ENCODE data around the gene CXCL3.
"Not testable (repeated sequence)": the region's sequence is repeated elsewhere in the genome, so short reads cannot be mapped to it uniquely, and the experiment has no call there.

The CXCL3 gene

DNA sequence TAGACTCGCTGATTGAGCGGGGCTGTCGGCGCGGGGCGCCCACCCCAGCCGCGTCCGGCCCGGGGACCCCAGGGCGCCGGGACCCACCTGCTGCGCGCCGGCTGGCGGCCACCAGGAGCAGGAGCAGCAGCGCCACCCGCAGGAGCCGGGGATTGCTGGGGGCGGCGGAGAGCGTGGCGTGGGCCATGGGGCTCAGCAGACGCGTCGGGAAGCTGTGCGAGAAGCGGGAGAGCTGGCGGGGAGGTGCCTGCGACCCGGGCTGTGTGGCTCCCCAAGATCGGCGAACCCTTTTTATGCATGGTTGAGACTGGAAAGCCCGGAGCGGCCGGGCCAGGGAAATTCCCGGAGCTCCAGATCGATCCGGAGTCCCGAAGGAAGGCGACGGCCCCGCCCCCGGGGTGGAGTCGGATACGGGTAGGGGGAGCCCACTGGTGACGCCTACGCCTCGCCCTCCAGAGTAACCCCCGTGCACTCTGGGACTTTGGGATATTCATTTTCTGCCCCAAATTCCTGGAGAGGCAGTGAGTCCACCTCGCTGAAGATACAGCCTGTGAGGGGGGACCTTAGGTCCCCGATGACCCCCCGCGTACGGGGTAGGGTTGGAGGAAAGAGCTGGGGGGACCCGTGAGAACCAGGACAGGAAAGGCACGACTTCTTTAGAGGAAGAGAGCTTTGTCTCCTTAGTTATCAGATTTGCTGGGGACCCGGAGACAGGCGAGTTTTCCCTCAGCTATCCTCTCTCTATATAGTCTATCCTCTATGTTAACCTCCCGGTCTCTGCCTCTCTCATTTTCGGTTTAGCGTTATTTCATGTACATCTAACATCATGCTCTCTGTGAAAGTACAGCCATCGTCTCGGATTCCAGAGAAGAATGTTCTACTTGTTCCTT, at the start of gene CXCL3:
Gene CXCL3 (minus strand): TSS at position 265 of the 890 bp plus-strand sequence. CDS start 78 bp downstream, at position 187.
- DNase-seq: peak; percentile 24

DNA sequence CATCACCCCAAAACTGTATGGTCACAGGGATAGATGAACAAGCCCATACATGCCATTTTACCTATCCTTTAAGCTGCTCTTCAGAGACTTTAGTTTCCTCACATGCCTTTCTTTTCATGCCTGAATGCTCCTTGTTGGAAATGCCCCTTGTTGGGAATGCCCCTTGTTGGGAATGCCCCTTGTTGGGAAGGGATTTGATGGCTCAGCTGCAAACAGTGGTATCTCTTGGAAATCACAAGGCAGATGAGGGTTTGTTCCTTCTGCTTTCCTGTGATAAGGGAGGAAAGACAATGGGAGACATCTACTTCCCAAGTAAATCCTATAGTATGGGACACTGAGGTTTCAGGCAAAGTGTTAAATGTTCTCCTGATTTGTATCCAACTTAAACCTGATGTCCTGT, 49.0 kb upstream of the CXCL3 start:
- DNase-seq: no peak

DNA sequence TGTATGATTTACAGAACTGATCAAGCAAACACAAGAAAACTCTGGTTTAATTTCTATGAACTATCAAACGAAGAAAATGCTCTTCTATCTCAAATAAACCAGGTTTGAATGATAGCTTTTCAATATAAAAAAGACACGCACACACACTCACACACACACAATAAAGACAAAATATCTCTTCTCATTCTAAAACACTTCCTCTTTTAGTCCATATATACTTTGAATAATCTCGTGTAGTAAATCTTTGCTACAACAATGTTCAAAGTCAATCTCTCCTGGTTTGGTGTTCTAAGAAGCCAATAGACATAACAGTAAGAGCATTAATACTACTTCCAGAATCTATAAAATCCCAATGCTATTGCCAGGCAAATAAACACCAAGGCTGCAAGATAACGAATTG, 47.2 kb upstream of the CXCL3 start:
- no peak for DNase-seq

DNA sequence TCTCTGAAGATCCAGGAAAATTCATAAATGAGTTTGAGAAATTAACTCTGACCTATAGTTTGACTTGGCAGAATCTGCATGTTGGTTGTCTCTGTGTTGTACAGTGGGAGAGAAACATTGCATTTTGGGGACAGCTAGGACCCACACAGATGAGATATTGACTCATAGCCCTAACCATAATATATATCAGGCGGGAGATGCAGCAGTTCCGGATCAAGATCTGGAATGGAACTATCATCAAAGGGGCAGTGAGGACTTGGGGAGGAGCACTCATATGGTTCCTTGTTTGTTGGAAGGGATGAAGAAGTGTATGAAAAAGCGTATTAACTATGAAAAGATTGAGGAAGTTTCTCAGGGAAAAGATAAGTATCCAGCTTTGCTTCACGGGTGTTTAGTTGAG, 46.5 kb upstream of the CXCL3 start:
- DNase-seq: no peak

DNA sequence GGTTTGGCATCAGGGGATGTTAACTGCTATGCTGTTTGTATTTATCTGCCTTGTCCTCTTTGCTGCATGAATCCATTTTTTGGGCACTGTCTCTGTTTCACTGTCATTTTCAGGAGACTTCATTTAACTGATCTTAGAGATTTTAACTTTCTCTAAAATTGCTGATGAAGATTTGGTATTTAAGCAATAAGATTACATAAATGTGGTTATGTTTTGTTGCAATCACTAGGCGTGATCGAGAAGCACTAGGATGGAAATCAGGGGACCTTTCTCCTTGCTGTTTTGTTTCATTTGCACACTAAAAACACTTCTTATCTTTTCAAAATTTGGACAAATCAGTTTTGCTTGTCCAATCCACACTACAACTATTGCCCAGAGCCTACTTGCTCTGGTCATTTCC, 45.1 kb upstream of the CXCL3 start:
- DNase-seq: no peak

DNA sequence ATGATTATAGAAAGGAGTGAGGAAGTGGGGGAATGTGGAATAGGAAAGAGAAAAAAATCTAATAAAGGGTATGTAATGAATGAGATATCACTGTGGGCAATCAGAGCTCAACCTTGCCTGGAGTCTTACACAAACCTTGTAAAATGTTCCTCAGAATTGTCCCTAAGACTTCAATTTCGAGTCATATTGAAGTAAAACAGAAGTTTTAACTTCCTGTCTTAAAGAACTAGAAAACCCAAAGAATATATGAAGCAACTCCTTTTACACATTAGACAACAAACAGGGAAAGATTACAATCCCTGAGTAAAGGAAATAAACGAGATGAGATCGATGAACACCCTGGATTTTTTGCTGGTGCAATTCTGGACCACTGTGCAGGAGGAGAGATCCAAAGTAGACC, 42.5 kb upstream of the CXCL3 start:
- no peak for DNase-seq

DNA sequence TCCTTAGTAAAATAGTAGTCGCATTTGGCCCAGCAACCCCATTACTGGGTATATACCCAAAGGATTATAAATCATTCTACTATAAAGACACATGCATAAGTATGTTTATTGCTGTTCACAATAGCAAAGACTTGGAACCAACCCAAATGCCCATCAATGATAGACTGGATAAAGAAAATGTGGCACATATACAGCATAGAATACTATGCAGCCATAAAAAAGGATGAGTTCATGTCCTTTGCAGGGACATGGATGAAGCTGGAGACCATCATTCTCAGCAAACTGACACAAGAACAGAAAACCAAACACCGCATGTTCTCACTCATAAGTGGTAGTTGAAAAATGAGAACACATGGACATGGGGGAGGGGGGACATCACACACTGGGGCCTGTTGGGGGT, 41.9 kb upstream of the CXCL3 start:
- DNase-seq: not testable (repeated sequence)

DNA sequence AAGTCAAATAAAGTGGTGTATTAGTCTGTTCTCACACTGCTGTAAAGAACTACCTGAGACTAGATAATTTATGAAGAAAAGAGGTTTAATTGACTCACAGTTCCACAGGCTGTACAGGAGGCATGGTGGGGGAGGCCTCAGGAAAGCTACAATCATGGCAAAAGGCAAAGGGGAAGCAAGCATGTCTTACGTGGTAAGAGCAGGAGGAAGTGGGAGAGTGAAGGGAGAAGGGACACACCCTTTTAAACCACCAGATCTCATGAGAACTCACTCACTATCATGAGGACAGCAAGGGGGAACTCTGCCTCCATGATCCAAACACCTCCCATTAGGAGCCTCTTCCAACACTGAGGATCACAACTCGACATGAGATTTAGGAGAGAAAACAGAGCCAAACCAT, 40.5 kb upstream of the CXCL3 start:
- DNase-seq: not testable (repeated sequence)

DNA sequence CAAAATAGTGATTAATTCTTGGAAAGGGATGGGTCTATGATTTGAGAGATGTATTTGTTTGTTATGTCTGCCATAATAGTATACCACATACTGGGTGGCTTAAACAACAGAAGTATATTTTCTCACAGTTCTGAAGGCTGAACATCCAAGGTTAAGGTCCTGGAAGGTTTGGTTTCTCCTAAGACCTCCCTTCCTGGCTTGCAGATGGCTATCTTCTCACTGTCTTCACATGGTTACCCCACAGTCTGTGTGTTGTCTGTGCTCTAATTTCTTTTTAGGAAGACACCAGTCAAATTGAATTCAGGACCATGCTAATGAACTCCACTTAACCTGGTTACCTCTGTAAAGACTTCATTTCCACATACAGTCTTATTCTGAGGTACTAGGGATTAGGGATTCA, 34.9 kb upstream of the CXCL3 start:
- DNase-seq: no peak

DNA sequence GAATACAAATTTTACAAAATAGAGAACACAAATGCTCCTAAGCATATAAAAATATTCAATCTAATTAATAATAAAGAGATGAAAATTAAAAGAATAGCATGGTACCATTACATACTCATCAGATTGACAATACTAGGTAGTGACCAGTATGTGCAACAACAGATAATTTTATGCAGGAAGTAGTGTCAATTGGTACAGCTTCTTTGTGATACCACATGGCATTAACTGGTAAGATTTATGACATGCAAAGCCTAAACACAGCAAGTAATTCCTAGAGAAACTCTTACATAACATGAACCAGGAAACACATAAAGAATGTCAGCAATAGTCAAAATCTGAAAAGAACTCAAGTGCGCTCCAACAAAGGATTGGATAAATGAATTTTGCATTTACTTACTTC, 34.2 kb upstream of the CXCL3 start:
- no peak for DNase-seq

DNA sequence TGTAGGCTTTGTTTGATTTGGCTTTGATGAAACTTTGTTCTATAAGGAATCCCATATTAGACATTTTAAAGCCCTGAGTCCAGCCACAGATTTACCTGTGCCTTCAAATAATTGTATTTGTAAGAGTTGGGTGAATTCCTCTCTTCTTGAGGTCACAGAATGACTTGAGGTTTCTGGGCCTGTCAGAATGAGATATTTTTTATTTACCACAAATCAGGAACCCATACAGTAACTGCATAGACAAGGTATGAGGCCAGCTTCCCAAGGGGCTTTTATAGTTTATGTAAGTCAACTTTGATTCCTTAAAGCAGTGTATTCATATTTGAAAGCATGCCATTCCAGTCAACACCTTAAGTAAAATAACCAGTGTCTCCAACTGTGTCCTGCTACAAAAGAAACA, 29.1 kb upstream of the CXCL3 start:
- DNase-seq: no peak

DNA sequence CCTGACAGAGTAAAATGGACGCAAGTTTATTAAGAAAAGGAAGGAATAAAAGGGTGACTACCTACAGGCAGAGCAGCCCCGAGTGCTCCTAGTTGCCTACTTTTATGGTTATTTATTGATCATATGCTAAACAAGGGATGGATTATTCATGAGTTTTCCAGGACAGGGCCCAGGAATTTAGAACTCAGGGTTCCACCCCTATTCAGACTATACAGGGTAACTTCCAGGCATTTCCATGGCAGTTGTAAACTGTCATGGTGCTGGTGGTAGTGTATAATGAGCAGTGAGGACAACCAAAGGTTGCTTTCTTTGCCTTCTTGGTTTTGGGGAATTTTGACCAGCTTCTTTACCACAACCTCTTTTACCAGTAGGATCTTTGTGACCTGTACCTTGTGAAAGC, 27.7 kb upstream of the CXCL3 start:
- DNase-seq: no peak

DNA sequence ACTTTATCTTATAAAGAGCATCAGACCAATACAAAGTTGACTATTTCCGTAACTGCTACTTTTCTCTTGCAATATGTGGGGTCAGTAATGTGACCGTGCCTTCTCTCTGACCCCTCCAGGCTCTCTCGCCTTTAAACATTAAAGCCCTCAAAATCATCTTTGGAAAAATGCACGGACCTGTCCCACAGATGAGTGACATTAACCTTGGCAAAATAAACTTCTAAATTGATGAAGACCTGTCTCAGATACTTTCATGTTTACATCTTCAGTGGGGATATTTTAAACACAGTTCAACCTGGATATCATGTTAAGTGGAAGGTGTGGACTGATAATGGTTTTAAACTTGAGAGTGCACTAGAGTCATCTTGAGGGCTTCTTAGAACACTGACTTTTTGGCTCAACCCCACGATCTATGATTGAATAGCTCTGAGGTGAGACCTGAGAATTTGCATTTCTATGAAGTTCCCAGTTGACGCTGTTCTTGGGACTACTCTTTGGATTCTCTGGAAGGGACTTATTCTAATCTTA, 26.7 kb upstream of the CXCL3 start:
- no peak for DNase-seq

DNA sequence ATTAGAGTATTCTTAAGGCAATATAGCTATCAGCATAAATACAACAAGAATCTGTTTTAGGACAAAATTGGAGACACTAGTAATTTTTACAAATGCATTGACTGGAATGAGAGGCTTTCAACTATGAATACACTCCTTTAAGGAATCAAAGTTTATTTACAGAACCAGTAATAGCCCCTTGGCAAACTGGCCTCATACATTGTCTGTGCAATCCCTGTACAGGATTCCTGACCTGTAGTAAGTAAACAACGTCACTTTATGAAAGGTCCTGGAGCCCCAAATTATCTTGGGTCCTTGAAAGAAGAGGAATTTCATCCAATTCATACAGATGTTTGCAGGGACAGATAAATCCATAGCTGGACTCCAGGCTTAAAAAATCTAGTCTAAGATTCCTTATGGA, 25.4 kb upstream of the CXCL3 start:
- DNase-seq: no peak

DNA sequence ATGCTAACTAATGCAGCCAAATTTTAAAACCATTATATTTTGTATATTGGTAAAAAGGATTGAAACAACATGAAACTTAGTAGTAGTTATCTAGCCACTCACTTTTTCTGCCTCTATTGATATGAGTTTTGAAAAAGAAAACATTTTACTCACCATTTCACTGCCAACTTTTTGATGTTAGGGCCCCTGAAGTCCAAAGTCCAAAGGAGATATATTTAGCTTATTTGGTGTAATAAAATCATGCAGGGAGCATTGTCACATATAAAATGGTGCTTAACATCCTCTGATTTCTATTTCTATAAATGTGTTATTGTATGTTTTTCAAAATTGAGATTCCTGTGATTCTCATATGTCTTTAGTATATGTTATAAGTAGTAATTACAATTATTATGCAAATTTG, 24.5 kb upstream of the CXCL3 start:
- DNase-seq: no peak

DNA sequence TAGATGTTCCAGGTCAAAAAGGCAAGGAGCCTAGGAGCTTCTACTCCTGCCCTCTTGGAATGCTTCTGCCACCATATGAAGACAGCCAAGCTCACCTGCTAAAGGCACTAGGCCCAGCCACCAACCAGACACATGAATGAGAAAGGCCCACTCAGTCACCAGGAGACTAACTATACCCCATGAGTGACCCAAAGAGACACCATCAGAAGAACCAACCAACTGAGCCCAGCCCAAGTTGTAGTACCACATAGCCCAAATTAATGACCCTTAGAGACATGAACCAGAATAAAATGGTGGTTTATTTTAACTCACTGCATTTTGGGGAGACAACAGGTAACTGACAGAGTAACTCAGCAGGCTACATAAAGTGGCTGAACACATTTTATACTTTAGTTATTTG, 22.9 kb upstream of the CXCL3 start:
- no peak for DNase-seq

DNA sequence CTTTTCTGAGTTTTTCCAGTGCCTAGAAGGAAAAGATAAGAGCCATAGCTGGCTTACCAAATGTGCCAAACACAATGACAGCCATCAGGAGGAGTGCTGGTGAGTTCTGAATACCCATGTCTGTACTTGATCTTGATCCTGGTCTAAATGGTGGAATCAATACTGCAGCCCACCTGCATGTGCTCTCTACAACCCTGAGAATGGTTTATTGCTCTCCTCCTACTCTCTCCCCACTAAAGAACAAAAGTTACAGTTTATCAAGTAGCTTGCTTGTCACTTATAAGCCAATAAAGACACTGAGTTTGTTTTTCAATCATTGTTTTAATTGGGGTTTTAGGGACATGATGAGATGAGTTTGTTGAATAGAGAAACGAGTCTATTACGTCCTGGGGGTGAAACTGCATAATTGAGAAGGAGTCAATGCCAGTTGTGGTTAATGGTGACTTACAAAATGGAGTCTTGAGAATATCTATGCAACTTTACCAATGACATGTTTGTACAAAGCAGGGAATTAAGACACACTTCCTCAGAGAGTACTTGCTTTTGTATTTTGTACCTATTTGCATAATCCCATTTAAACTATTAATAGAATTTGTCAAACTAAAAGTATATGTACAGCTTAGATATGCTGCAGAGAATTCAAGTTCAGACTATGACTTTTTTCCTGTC, 20.8 kb upstream of the CXCL3 start:
- no peak for DNase-seq

DNA sequence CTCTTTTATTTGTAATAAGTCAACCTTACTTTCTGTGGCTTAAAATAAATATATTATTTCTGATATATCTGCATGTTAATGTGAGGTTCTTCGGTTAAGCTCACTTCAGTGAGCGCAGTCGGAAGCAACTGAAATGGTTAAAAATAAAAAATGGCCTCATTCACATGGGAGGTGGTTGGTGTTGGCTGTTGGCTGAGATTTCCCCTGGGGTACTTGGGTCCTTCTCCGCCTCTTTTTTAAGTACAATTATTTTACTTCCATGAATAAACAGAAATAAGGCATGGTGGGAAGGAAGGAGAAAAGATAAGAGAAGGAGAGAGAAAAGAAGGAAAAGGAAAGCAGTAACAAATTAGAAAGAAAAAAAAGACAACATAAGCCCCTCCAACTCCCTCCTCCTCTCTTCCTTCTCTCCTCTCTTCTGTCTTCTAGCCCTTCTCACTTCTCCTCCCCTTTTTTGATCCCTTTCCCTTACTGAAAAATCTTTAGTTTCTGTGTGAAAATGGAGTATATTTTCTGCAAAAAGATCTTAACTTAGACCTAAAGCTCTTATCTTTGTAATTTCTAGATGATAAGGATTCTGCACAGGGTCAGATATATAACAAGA, 19.7 kb upstream of the CXCL3 start:
- no peak for DNase-seq

DNA sequence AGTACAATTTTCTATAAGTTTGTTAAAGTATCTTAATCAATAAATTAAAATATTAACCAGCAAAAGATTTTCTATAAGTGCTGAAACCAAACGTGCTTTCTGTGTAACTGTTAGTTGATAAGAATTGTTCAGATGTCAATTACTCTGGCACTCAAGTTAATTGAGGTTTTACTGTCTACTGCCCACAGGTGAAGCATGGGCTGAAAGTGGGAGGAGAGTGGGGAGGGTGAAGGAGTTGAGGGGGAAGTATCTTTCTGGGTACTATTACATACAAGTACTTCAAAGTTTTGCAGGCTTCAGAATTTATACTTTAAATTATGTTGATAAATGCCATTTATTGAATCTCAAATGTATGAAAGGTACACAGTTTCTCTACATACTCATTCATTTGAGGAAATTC, 19.1 kb upstream of the CXCL3 start:
- no peak for DNase-seq

DNA sequence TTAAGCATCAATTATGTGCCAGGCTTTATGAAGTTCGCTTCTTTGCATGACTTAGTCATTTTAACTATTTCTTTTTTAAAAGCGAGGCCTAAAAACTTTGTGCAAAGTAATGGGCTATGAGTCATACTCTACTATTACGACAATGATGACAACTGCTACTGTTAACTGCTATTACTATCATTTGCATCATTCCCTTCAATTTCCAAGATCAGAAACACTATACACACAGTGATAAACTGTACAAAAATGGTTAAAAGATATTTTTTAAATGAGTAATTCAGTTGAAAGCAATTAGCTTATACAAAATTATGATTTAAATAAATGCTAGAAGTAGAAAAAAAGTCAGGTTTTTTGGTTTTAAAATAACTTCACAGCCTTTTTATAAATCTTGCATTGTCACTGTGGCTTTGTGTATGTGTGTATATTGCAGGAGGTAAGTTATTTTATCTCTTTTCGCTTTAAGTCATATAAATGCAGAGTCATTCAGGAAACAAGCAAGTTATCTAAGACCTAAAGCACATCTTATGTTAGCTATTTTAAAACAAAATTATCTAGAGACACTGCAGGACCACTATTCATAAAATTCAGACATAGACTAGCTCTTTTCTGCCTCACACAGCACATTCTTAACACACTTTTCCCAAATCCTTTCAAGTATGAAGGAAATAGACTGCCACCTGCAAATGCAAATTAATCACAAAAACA, 18.5 kb upstream of the CXCL3 start:
- DNase-seq: no peak

DNA sequence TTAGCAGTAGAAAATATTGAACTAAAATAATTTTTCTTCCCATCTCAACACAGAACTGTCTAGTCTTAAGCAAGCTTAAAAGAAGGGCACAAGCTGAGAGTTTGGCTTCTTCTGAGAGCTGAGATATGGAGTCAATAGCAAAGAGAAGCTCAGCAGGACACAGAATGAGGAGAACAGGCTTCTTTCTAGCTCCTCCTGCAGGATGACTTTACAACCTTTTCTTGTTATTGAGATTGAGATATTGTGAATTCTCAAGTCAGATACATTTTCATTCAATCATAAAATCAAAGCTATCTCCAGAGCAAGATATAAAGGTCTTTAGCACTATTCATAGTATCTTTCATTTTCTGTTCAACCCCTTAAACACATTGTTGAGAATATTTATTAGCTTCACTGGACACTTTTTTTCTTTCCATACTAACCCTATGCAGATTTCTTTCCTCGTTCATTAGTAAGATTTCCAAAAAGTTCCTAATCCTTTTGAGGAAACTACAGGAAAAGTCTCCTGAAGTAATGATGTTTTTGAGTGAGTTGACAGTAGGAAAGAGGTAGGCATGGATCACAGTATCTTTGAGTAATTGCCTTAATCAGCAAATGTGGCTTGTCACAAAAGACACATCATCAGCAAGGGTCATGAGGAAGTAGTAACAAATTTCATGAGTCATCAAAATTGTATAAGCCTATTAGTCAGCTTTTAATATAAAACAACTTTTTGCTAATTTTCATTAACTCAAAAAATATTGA, 17.8 kb upstream of the CXCL3 start:
- DNase-seq: no peak

DNA sequence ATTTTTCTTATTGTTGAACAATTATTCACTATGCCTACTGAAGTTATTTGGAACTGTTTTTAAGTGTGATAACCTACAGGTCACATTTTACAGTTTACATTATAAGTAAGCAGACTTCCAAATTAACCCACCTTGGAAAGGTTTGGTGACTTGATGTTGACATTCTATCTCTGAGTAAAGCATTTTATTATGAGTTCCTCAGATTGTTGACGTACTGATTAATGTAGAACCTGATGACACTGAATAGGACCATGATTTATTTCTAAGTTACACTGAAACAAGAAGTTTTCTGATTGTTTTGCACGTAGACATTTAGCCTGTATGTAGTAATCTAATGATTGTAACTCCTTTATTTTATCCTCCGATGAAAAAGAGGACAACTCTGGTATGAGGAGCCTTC, 17.0 kb upstream of the CXCL3 start:
- DNase-seq: no peak

DNA sequence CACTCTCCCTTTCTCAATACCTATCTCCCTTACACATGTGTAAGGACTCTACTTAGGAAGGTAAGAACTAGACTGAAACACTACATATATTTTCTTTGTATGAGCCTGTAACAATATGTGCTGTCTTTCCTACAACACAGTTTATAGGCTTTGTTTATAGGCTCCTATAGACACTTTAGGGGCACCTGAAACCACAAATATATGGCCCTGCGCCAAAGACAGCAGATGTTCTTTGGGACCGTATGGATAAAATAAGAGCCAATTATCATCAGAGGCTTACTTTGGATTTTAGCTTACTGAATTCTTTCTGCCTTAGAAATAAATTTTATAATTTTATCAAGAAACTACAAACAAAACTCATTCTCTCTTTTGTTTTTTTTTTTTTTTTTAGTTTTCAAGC, 16.6 kb upstream of the CXCL3 start:
- DNase-seq: no peak

Measured in stimulated activated CD4-positive, alpha-beta T cell treated with anti-CD3 and anti-CD28 coated beads, Interleukin-15, amount 100 ng/mL, for 24 hours (primary cell).